Fibroblast of mammary gland (primary cell): Measurements from ENCODE around the gene RMND5B.

Source experiments
- DNase-seq: peaks from one replicate; pipeline ENCODE4 v3.0.0-alpha.2; 2010; ENCODE audit warnings: low read depth
- H3K4me3 ChIP-seq: 2 replicates; pipeline ENCODE4 v1.5.1; 2011; ENCODE audit warnings: low read depth, mild to moderate bottlenecking, low read length, moderate library complexity; ENCODE audit not compliant: control insufficient read depth
- TF ChIP-seq, protein P1 (sequence below): conservative IDR thresholded peaks from 2 replicates; pipeline ENCODE4 v1.5.1; 2011; ENCODE audit warnings: low read depth, low read length, inconsistent platforms; ENCODE audit not compliant: control insufficient read depth, insufficient read depth

The RMND5B gene

DNA sequence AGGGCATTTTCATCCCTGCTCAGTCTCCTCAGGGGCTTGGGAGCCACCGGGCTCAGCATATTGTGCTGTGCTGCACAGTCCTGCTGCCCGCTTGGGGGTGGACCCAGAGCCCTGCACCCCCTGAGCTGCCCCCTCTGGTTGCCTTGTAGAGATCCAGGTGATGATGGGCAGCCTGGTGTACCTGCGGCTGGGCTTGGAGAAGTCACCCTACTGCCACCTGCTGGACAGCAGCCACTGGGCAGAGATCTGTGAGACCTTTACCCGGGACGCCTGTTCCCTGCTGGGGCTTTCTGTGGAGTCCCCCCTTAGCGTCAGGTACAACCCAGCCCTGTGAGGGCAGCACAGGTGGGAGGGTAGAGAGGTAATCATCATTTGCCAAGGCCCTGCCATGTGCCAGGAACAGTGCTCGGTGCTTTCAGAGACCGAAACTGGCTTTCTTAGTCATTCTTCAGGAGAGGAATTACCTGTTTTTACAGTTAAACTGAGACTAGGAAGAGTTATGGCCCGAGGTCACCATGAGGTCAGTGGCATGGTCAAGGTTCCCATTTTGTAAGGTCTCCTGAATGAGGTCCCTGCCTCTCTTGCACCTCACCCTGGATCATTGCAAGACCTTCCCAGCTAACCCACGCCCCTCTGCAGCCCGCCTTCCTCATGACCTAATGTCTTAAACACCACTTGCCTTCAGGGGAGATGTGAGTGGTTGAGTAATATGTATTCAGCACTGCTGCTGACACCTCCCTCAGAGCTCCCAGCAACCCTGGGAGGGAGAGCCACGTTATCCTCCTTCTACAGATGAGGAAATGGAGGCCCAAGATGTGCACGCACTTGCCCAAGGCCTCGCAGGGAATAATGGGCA is 15.4 kb downstream of the RMND5B start:
- no peak overlapping the region for H3K4me3 ChIP-seq
- peak; percentile 43 for DNase-seq
- TF ChIP-seq, protein P1, sequence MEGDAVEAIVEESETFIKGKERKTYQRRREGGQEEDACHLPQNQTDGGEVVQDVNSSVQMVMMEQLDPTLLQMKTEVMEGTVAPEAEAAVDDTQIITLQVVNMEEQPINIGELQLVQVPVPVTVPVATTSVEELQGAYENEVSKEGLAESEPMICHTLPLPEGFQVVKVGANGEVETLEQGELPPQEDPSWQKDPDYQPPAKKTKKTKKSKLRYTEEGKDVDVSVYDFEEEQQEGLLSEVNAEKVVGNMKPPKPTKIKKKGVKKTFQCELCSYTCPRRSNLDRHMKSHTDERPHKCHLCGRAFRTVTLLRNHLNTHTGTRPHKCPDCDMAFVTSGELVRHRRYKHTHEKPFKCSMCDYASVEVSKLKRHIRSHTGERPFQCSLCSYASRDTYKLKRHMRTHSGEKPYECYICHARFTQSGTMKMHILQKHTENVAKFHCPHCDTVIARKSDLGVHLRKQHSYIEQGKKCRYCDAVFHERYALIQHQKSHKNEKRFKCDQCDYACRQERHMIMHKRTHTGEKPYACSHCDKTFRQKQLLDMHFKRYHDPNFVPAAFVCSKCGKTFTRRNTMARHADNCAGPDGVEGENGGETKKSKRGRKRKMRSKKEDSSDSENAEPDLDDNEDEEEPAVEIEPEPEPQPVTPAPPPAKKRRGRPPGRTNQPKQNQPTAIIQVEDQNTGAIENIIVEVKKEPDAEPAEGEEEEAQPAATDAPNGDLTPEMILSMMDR, result peak; percentile 67

- H3K4me3 ChIP-seq, result no peak overlapping the region
- TF ChIP-seq, protein P1, result no peak
- DNase-seq, result no peak
These were observed 16.6 kb downstream of the RMND5B start for GRCh38 chr5:178147406-178147805.

DNA sequence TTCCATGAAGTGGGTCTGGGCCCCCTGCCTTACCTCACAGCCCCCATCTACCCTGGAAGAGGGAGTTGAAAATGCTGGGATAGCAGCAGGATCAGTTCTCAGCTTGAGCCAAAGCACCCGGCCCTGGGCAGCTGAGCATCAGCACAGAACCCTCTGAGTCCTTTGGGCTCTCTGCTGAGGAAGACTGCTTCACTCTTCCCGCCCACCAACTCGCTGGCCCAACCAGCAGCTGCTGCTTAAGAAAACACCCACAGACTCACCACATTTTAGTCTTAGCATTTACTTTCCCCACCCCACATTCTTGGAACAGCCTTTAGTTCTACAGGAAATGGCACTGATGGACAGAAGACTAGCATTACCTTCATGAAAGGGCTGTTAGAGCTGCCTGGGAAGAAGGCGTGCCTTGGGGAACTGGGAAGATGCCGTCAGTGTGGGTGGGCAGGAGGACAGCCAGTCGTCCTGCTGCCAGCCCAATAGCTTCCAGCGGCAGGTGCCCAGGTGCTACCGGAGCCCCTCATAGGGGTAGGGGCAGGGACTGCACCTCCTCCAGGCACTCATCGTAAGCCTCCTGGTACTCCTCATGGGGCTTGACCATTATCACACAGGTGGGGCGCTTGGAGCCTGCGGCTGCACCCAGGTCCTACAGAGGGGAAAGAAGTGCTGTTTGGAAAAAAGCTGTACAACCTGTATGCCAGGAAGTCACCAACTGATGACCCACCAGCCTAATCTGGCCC is 18.6 kb downstream of the RMND5B start:
- peak; percentile 33 for DNase-seq
- TF ChIP-seq, protein P1, result no peak
- no peak overlapping the region for H3K4me3 ChIP-seq

- TF ChIP-seq, protein P1, result peak; percentile 13
- peak; percentile 35 for DNase-seq
- no peak overlapping the region for H3K4me3 ChIP-seq
These were observed 20.3 kb downstream of the RMND5B start for GRCh38 chr5:178150977-178151734.

DNA sequence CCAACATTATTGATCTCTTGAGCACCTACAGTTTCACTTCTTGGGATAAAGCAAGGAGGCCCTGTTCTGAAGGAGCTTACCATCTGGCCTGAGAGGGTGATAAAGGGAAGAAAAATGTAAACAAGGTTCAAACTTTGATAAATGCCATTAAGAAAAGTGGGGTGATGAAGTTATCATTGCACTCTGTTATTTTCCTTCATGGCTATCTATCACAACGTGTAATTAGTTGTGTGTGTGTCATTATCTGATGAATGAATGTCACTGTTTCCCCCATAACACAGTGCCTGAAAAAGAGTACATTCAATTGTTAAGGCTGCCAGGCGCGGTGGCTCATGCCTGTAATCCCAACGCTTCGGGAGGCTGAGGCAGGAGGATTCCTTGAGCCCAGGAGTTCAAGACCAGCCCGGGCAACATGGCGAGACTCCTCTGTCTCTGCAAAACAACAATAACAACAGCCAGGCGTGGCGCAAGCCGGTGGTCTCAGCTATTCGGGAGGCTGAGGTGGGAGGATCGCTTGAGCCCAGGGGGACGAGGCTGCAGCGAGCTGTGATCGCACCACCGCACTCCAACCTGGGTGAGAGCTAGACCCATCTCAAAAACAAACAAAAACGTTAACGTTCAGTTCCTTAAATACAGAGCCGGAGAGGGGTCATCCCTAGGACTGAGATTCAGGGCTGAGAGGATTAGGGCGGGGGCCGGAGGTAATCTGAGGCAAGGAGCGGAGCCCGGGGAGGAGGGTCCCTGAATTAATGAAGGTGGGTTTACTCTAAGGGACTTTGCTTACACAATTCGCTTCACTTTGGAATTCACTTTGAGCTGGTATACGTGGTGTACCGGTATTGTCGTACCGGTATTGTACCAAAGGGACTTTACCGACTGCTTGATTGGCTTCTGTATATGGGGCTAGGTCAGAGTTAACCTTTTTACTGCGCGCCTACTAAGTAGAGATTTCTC is 22.0 kb downstream of the RMND5B start:
- peak overlapping the region; percentile 97 for H3K4me3 ChIP-seq
- TF ChIP-seq, protein P1, result no peak
- DNase-seq, result no peak
